GM23338 (cell line): ENCODE measurements around the gene ZNF823. TPM values are rescaled to one million over a fixed set of nuclear protein-coding genes. Genes with fewer than 3 reads are reported as not detected.

Experiments
- ATAC-seq: fragments of 200-7000 bp; cut with Tn5 transposase; 3 replicates; pipeline ENCODE4 v1.9.1; 2020
- DNase-seq: peaks from one replicate; pipeline ENCODE4 v3.0.0-alpha.2; 2015; ENCODE audit warnings: low spot score
- H2AFZ ChIP-seq: fragments of 200-600 bp; sonication (generic); 2 replicates; pipeline ENCODE4 v1.8.0; 2016; ENCODE audit warnings: antibody characterized with exemption, mild to moderate bottlenecking, moderate library complexity
- H3F3A ChIP-seq: fragments of 200-600 bp; sonication (generic); replicated peaks from 2 replicates; pipeline ENCODE4 v1.8.0; 2017; ENCODE audit warnings: antibody characterized with exemption, mixed run types, low read depth
- H3K27ac ChIP-seq: fragments of 200-600 bp; sonication (generic); 2 replicates; pipeline ENCODE4 v1.6.1; 2016; ENCODE audit warnings: low read depth
- H3K27me3 ChIP-seq: fragments of 200-600 bp; sonication (generic); 2 replicates; pipeline ENCODE4 v1.8.0; 2016; ENCODE audit warnings: mild to moderate bottlenecking, mixed run types, moderate library complexity; ENCODE audit not compliant: insufficient read depth
- H3K36me3 ChIP-seq: fragments of 200-600 bp; sonication (generic); 2 replicates; pipeline ENCODE4 v1.8.0; 2016; ENCODE audit warnings: mild to moderate bottlenecking; ENCODE audit not compliant: insufficient read depth
- H3K4me1 ChIP-seq: fragments of 200-600 bp; sonication (generic); 2 replicates; pipeline ENCODE4 v1.8.0; 2016; ENCODE audit warnings: mild to moderate bottlenecking, moderate library complexity; ENCODE audit not compliant: insufficient read depth
- H3K4me2 ChIP-seq: fragments of 200-600 bp; sonication (generic); 2 replicates; pipeline ENCODE4 v1.7.1; 2017; ENCODE audit warnings: mixed run types
- H3K4me3 ChIP-seq: fragments of 200-600 bp; sonication (generic); 2 replicates; pipeline ENCODE4 v1.6.1; 2016; ENCODE audit warnings: mixed run types
- H3K79me2 ChIP-seq: fragments of 200-600 bp; sonication (generic); replicated peaks from 2 replicates; pipeline ENCODE4 v1.8.0; 2017; ENCODE audit warnings: mild to moderate bottlenecking; ENCODE audit not compliant: insufficient read depth
- H3K9me2 ChIP-seq: fragments of 200-600 bp; sonication (generic); 2 replicates; pipeline ENCODE4 v1.8.0; 2017; ENCODE audit not compliant: insufficient read depth
- H4K20me1 ChIP-seq: fragments of 200-600 bp; sonication (generic); replicated peaks from 2 replicates; pipeline ENCODE4 v1.8.0; 2017; ENCODE audit warnings: mild to moderate bottlenecking; ENCODE audit not compliant: insufficient read depth
- H3K27ac Mint-ChIP-seq: 2 replicates; pipeline ENCODE4 v1.8.0; 2020; ENCODE audit warnings: inconsistent platforms, mild to moderate bottlenecking, moderate library complexity, mixed read lengths
- H3K27me3 Mint-ChIP-seq: 3 replicates; pipeline ENCODE4 v1.8.0; 2022; ENCODE audit warnings: low read depth, mild to moderate bottlenecking, moderate library complexity, mixed read lengths, inconsistent platforms; ENCODE audit not compliant: insufficient read depth, poor library complexity
- H3K36me3 Mint-ChIP-seq: 3 replicates; pipeline ENCODE4 v1.8.0; 2021; ENCODE audit warnings: low read depth, mild to moderate bottlenecking, inconsistent platforms, moderate library complexity, mixed read lengths
- H3K4me1 Mint-ChIP-seq: 3 replicates; pipeline ENCODE4 v1.8.0; 2020; ENCODE audit warnings: mild to moderate bottlenecking, inconsistent platforms, mixed read lengths
- H3K4me3 Mint-ChIP-seq: 3 replicates; pipeline ENCODE4 v1.8.0; 2021; ENCODE audit warnings: moderate library complexity, mild to moderate bottlenecking, inconsistent platforms, mixed read lengths
- H3K9me3 Mint-ChIP-seq: 3 replicates; pipeline ENCODE4 v1.8.0; 2020; ENCODE audit warnings: moderate library complexity, mild to moderate bottlenecking, inconsistent platforms, mixed read lengths
- CREB1 ChIP-seq: fragments of 250-450 bp; sonication (Bioruptor Pico); IDR thresholded peaks from 2 replicates; pipeline ENCODE4 v1.5.0; 2020; ENCODE audit warnings: low read depth, mild to moderate bottlenecking, moderate library complexity
- EZH2 ChIP-seq: fragments of 200-600 bp; sonication (generic); IDR thresholded peaks from one replicate; pipeline ENCODE4 v1.8.0; 2017; ENCODE audit warnings: antibody characterized with exemption, mild to moderate bottlenecking, low read depth; ENCODE audit not compliant: unreplicated experiment
- POLR2AphosphoS5 ChIP-seq: IDR thresholded peaks from 2 replicates; pipeline ENCODE4 v1.6.1; 2016; ENCODE audit warnings: antibody characterized with exemption, low read depth
- STAT1 ChIP-seq: IDR thresholded peaks from one replicate; pipeline ENCODE4 v1.6.1; 2016; ENCODE audit warnings: antibody characterized with exemption; ENCODE audit not compliant: unreplicated experiment
- ZNF114 ChIP-seq: fragments of 250-450 bp; sonication (Bioruptor Pico); IDR thresholded peaks from 2 replicates; pipeline ENCODE4 v1.5.0; 2020; ENCODE audit warnings: mild to moderate bottlenecking, moderate library complexity
- ZNF462 ChIP-seq: fragments of 250-450 bp; sonication (Bioruptor Pico); IDR thresholded peaks from 2 replicates; pipeline ENCODE4 v1.5.0; 2020; ENCODE audit warnings: mild to moderate bottlenecking, moderate library complexity
- polyA plus RNA-seq: library from polyadenylated mRNA; unstranded; fragments of >200 nt; fragmentation: Nextera tagmentation; extraction: Ambion mirVana; gene quantifications from 2 replicates; pipeline ENCODE4 v1.2.1, GENCODE V29; 2016
- total RNA-seq: library from RNA; depleted of rRNA; stranded (reverse); fragments of >200 nt; shearing (Covaris generic); gene quantifications from 2 replicates; pipeline ENCODE4 v1.2.3, GENCODE V29; 2014
- TF ChIP-seq, protein P1 (sequence below): IDR thresholded peaks from one replicate; pipeline ENCODE4 v1.6.1; 2018; ENCODE audit warnings: antibody characterized with exemption; ENCODE audit not compliant: unreplicated experiment
- TF ChIP-seq, protein P2 (sequence below), 2 experiments: fragments of 200-600 bp in 1 of 2; sonication (generic) in 1 of 2; conservative IDR thresholded peaks; 2 replicates each; pipeline versions ENCODE4 v1.5.1 to v1.6.1; 2016 to 2017; ENCODE audit warnings: antibody characterized with exemption in 2 of 2, low read depth in 2 of 2, mild to moderate bottlenecking in 2 of 2, moderate library complexity in 1 of 2

ZNF823 gene
- total and polyA plus RNA-seq, 2 experiments from 2014 or later = 1.3 to 3.0 TPM

DNA sequence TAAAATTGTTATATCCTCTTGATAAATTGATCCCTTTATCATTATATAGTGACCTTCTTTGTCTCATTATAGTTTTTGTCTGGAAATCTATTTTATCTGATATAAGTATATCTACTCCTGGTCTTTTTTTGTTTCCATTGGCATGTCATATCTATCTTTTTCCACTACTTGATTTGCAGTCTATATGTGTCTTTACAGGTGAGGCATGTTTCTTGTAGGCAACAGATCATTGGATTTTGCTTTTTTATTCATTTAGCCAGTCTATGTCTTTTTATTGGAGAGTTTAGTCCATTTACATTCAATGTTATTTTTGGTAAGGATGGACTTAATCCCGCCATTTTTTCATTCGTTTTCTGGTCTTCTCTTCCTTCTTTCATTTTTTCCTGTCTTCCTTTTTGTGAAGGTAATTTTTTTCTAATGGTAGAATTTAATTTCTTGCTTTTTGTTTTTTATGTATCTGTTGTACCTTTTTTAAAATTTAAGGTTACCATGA, 13.5 kb upstream of the ZNF823 start:
- H3K4me1 Mint-ChIP-seq = no peaks in the 10 kb centered on the region
- H3K9me3 Mint-ChIP-seq = peaks cover 86% of the 10 kb centered on the region
- TF ChIP-seq STAT1 = no peak
- TF ChIP-seq, protein P1, sequence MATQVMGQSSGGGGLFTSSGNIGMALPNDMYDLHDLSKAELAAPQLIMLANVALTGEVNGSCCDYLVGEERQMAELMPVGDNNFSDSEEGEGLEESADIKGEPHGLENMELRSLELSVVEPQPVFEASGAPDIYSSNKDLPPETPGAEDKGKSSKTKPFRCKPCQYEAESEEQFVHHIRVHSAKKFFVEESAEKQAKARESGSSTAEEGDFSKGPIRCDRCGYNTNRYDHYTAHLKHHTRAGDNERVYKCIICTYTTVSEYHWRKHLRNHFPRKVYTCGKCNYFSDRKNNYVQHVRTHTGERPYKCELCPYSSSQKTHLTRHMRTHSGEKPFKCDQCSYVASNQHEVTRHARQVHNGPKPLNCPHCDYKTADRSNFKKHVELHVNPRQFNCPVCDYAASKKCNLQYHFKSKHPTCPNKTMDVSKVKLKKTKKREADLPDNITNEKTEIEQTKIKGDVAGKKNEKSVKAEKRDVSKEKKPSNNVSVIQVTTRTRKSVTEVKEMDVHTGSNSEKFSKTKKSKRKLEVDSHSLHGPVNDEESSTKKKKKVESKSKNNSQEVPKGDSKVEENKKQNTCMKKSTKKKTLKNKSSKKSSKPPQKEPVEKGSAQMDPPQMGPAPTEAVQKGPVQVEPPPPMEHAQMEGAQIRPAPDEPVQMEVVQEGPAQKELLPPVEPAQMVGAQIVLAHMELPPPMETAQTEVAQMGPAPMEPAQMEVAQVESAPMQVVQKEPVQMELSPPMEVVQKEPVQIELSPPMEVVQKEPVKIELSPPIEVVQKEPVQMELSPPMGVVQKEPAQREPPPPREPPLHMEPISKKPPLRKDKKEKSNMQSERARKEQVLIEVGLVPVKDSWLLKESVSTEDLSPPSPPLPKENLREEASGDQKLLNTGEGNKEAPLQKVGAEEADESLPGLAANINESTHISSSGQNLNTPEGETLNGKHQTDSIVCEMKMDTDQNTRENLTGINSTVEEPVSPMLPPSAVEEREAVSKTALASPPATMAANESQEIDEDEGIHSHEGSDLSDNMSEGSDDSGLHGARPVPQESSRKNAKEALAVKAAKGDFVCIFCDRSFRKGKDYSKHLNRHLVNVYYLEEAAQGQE = no peak
- TF ChIP-seq CREB1 (CRISPR knock-in tag) = no peak
- TF ChIP-seq, protein P2, sequence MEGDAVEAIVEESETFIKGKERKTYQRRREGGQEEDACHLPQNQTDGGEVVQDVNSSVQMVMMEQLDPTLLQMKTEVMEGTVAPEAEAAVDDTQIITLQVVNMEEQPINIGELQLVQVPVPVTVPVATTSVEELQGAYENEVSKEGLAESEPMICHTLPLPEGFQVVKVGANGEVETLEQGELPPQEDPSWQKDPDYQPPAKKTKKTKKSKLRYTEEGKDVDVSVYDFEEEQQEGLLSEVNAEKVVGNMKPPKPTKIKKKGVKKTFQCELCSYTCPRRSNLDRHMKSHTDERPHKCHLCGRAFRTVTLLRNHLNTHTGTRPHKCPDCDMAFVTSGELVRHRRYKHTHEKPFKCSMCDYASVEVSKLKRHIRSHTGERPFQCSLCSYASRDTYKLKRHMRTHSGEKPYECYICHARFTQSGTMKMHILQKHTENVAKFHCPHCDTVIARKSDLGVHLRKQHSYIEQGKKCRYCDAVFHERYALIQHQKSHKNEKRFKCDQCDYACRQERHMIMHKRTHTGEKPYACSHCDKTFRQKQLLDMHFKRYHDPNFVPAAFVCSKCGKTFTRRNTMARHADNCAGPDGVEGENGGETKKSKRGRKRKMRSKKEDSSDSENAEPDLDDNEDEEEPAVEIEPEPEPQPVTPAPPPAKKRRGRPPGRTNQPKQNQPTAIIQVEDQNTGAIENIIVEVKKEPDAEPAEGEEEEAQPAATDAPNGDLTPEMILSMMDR (conservative IDR thresholded peaks at IDR 0.05; ENCODE audit: low read depth in 2 of 2) = no peak
- no peak for TF ChIP-seq ZNF114
- TF ChIP-seq ZNF462 = no peak
- no peak for TF ChIP-seq POLR2AphosphoS5
- no peak for TF ChIP-seq EZH2
- H3K9me2 ChIP-seq = no peaks in the 10 kb centered on the region
- H3K4me2 ChIP-seq = no peak overlapping the region
- peaks cover 1% of the 10 kb centered on the region for H3K27me3 Mint-ChIP-seq
- H3F3A ChIP-seq = no peaks in the 10 kb centered on the region
- no peaks in the 10 kb centered on the region for H4K20me1 ChIP-seq
- H3K27me3 ChIP-seq = no peaks in the 10 kb centered on the region
- H3K4me3 ChIP-seq = no peak overlapping the region
- ATAC-seq (no peak), DNase-seq (no peak)
- H3K27ac ChIP-seq = no peak overlapping the region
- no peaks in the 10 kb centered on the region for H3K4me1 ChIP-seq
- H3K27ac Mint-ChIP-seq = no peak overlapping the region
- H2AFZ ChIP-seq = no peak overlapping the region
- H3K79me2 ChIP-seq = no peaks in the 10 kb centered on the region
- no peak overlapping the region for H3K4me3 Mint-ChIP-seq
- H3K36me3 ChIP-seq = peaks cover 3% of the 10 kb centered on the region; the same call in 1 of the 2 replicates
- peaks cover 14% of the 10 kb centered on the region; the same call in 2 of the 3 replicates for H3K36me3 Mint-ChIP-seq
